Natural killer cell (primary cell): Measurements from ENCODE around the gene KCNJ16. TPM values are rescaled to one million over a fixed set of nuclear protein-coding genes. Genes with fewer than 3 reads are reported as not detected.

Experiments used
- ATAC-seq, 3 donors: fragments of 150-1000 bp in 2 of 3; fragments of 200-7000 bp in 1 of 3; cut with Tn5 transposase; 1 replicate in 1 of 3; 2 replicates in 2 of 3; pipeline ENCODE4 v1.10.0; 2021; ENCODE audit warnings: mild to moderate bottlenecking in 2 of 3, moderate library complexity in 2 of 3
- DNase-seq, 2 donors: peaks; one replicate each; pipeline versions ENCODE4 v3.0.0 to v3.0.0-alpha.2; 2013 to 2021; ENCODE audit warnings: mixed read lengths in 1 of 2
- H3K27ac ChIP-seq: one replicate; pipeline ENCODE4 v1.5.1; 2013; ENCODE audit warnings: mild to moderate bottlenecking, low read length
- H3K27me3 ChIP-seq: one replicate; pipeline ENCODE4 v1.6.1; 2013; ENCODE audit warnings: low read length; ENCODE audit not compliant: control insufficient read depth, insufficient read depth
- H3K36me3 ChIP-seq: one replicate; pipeline ENCODE4 v1.6.1; 2013; ENCODE audit warnings: low read length; ENCODE audit not compliant: control insufficient read depth, insufficient read depth
- H3K4me1 ChIP-seq: one replicate; pipeline ENCODE4 v1.6.1; 2013; ENCODE audit warnings: low read length; ENCODE audit not compliant: control insufficient read depth, insufficient read depth
- H3K4me3 ChIP-seq: one replicate; pipeline ENCODE4 v1.5.1; 2013; ENCODE audit warnings: low read length
- H3K9me3 ChIP-seq: one replicate; pipeline ENCODE4 v1.6.1; 2013; ENCODE audit warnings: low read length; ENCODE audit not compliant: control insufficient read depth, insufficient read depth
- H3K27ac Mint-ChIP-seq, 2 donors: one replicate each; pipeline ENCODE4 v1.8.0; 2022; ENCODE audit warnings: mild to moderate bottlenecking in 2 of 2, mixed read lengths in 2 of 2, moderate library complexity in 1 of 2
- H3K27me3 Mint-ChIP-seq, 2 donors: one replicate each; pipeline ENCODE4 v1.8.0; 2022; ENCODE audit warnings: low read depth in 2 of 2, mixed read lengths in 2 of 2
- H3K36me3 Mint-ChIP-seq: one replicate; pipeline ENCODE4 v1.8.0; 2022; ENCODE audit warnings: mixed read lengths
- H3K4me1 Mint-ChIP-seq, 2 donors: one replicate each; pipeline ENCODE4 v1.8.0; 2022; ENCODE audit warnings: mixed read lengths in 2 of 2
- H3K4me3 Mint-ChIP-seq: one replicate; pipeline ENCODE4 v1.8.0; 2022; ENCODE audit warnings: mild to moderate bottlenecking, moderate library complexity, mixed read lengths
- H3K9me3 Mint-ChIP-seq, 2 donors: one replicate each; pipeline ENCODE4 v1.8.0; 2022; ENCODE audit warnings: mixed read lengths in 2 of 2
- WGBS: methylation state at CpG from one replicate; pipeline ENCODE4 v1.1.7; 2013; ENCODE audit warnings: missing lambda C conversion rate; ENCODE audit not compliant: insufficient coverage; 5-methylcytosine and 5-hydroxymethylcytosine counted together
- intact Hi-C: fragments of 100-400 bp; cut with micrococcal nuclease; formaldehyde crosslinking; loops from one replicate; pipeline ENCODE4 v1.14.2; 2022
- total RNA-seq, 4 donors: library from RNA; stranded (reverse); fragments of 120-200 nt in 1 of 4; gene quantifications; one replicate each; pipeline versions ENCODE4 v1.2.3 to v1.2.4, GENCODE V29; 2013 to 2022
- TF ChIP-seq, protein P1 (sequence below): fragments of 200-600 bp; IDR thresholded peaks from one replicate; pipeline ENCODE4 v1.8.0; 2022; ENCODE audit warnings: antibody characterized with exemption

KCNJ16 gene
- total RNA-seq, 3 donors from 2014 or later (not counting 1 experiment from before 2014, with no cell fraction given), result not detected

DNA sequence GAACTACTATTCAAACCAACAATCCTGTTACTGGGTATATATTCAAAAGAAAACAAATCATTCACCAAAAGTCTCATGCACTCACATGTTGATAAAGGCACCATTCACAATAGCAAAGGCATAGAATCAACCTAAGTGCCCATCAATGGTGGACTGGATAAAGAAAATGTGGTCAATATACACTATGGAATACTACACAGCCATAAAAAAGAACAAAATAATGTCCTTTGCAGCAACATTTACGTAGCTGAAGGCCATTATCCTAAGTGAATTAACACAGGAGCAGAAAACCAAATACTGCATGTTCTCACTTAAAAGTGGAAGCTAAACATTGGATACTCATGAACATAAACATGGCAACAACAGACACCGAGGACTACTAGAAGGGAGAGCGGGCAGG lies 41.9 kb downstream of the KCNJ16 start:
- 95% methylated on average over 3 of the region's 3 CpGs for WGBS
- no peak overlapping the region for H3K27ac Mint-ChIP-seq
- no peak for DNase-seq

GRCh38 chr17:70119545-70119944 lies 44.5 kb downstream of the KCNJ16 start:
- Histone ChIP-seq H3K4me3 (no peak overlapping the region), H3K27ac (no peak overlapping the region), H3K27me3 (no peaks in the 10 kb centered on the region), H3K9me3 (no peaks in the 10 kb centered on the region), H3K36me3 (no peaks in the 10 kb centered on the region), H3K4me1 (no peaks in the 10 kb centered on the region)
- peaks cover 4 to 7% of the 10 kb centered on the region in 2 donors for H3K9me3 Mint-ChIP-seq
- DNase-seq (no peak), ATAC-seq (no peak)
- H3K4me3 Mint-ChIP-seq, result no peak overlapping the region
- intact Hi-C loops, result no loop called here
- 96% methylated on average over 1 of the region's 1 CpG for WGBS
- H3K4me1 Mint-ChIP-seq, result no peaks in the 10 kb centered on the region
- H3K36me3 Mint-ChIP-seq, result no peaks in the 10 kb centered on the region
- H3K27me3 Mint-ChIP-seq, result no peaks in the 10 kb centered on the region
- H3K27ac Mint-ChIP-seq, result no peak overlapping the region
- TF ChIP-seq, protein P1, sequence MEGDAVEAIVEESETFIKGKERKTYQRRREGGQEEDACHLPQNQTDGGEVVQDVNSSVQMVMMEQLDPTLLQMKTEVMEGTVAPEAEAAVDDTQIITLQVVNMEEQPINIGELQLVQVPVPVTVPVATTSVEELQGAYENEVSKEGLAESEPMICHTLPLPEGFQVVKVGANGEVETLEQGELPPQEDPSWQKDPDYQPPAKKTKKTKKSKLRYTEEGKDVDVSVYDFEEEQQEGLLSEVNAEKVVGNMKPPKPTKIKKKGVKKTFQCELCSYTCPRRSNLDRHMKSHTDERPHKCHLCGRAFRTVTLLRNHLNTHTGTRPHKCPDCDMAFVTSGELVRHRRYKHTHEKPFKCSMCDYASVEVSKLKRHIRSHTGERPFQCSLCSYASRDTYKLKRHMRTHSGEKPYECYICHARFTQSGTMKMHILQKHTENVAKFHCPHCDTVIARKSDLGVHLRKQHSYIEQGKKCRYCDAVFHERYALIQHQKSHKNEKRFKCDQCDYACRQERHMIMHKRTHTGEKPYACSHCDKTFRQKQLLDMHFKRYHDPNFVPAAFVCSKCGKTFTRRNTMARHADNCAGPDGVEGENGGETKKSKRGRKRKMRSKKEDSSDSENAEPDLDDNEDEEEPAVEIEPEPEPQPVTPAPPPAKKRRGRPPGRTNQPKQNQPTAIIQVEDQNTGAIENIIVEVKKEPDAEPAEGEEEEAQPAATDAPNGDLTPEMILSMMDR, result no peak

More for the DNA sequence above, 41.9 kb downstream of the KCNJ16 start:
- Mint-ChIP-seq H3K27me3 (no peaks in the 10 kb centered on the region), H3K36me3 (no peaks in the 10 kb centered on the region), H3K4me3 (no peak overlapping the region), H3K9me3 (peaks cover 4 to 7% of the 10 kb centered on the region in 2 donors), H3K4me1 (no peaks in the 10 kb centered on the region)
- Histone ChIP-seq H3K36me3 (no peaks in the 10 kb centered on the region), H3K4me1 (no peaks in the 10 kb centered on the region), H3K9me3 (no peaks in the 10 kb centered on the region), H3K27me3 (no peaks in the 10 kb centered on the region), H3K27ac (no peak overlapping the region), H3K4me3 (no peak overlapping the region)
- intact Hi-C loops, result no loop called here
- no peak for ATAC-seq
- TF ChIP-seq, protein P1, result no peak

DNA sequence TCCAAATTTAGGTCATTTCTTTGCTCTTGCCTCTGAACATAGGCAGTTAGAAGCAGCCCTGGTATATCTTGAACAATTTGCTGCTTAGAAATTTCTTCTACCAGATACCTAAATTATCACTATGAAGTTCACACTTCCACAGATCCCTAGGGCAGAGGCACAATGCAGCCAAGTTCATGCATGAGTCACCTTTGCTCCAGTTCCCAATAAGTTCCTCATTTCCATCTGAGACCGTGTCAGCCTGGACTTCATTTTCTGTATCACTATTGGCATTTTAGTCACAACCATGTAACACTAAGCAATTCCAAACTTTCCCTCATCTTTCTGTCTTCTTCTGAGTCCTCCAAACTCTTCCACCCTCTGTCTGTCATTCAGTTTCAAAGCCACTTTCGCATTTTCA lies 45.0 kb downstream of the KCNJ16 start:
- no peaks in the 10 kb centered on the region for H3K27me3 ChIP-seq
- TF ChIP-seq, protein P1, result no peak
- no peaks in the 10 kb centered on the region for H3K9me3 ChIP-seq
- intact Hi-C loops, result no loop called here
- WGBS, result 71% methylated on average over 2 of the region's 2 CpGs
- no peak overlapping the region for H3K4me3 ChIP-seq
- ATAC-seq, result no peak
- Mint-ChIP-seq H3K36me3 (no peaks in the 10 kb centered on the region), H3K9me3 (peaks cover 4 to 7% of the 10 kb centered on the region in 2 donors), H3K4me3 (no peak overlapping the region), H3K27me3 (no peaks in the 10 kb centered on the region), H3K27ac (no peak overlapping the region), H3K4me1 (no peaks in the 10 kb centered on the region)
- DNase-seq, result no peak
- no peak overlapping the region for H3K27ac ChIP-seq
- no peaks in the 10 kb centered on the region for H3K4me1 ChIP-seq
- H3K36me3 ChIP-seq, result no peaks in the 10 kb centered on the region

DNA sequence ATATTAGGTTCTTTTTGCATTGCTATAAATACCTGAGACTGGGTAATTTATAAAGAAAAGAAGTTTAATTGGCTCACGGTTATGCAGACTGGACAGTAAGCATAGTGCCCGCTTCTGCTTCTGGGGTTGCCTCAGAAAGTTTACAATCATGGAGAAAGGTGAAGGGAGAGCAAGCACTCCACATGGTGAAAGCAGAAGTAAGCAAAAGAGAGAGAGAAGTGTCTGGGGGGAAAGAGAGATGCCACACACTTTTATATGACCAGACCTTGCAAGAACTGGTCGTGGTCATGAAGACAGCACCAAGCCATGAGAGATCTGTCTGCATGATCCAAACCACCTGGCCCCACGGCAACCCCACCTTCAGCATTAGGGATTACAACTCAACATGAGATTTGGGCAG lies 45.4 kb downstream of the KCNJ16 start:
- no peak overlapping the region for H3K27ac ChIP-seq
- Mint-ChIP-seq H3K36me3 (no peaks in the 10 kb centered on the region), H3K9me3 (peaks cover 4 to 7% of the 10 kb centered on the region in 2 donors), H3K4me1 (no peaks in the 10 kb centered on the region), H3K4me3 (no peak overlapping the region), H3K27ac (no peak overlapping the region), H3K27me3 (no peaks in the 10 kb centered on the region)
- DNase-seq (no peak), ATAC-seq (no peak)
- TF ChIP-seq, protein P1, result no peak
- H3K4me3 ChIP-seq, result no peak overlapping the region
- no peaks in the 10 kb centered on the region for H3K36me3 ChIP-seq
- WGBS, result 49% methylated on average over 4 of the region's 4 CpGs
- intact Hi-C loops, result no loop called here
- no peaks in the 10 kb centered on the region for H3K27me3 ChIP-seq
- H3K9me3 ChIP-seq, result no peaks in the 10 kb centered on the region
- H3K4me1 ChIP-seq, result no peaks in the 10 kb centered on the region
